NCI-H774 (cell line): ENCODE data around the gene COL20A1.

Experiments
- DNase-seq: peaks from one replicate; lab custom pipeline; 2025; lab: John Stamatoyannopoulos, UW

The COL20A1 gene

GRCh38 chr20:63321148-63321831 lies 28.3 kb downstream of the COL20A1 start:
- no peak for DNase-seq

- DNase-seq: no peak
Measured at GRCh38 chr20:63322146-63322932, 29.4 kb downstream of the COL20A1 start.

- no peak for DNase-seq
Measured at GRCh38 chr20:63322933-63323273, 29.9 kb downstream of the COL20A1 start.

GRCh38 chr20:63323357-63323981 lies 30.5 kb downstream of the COL20A1 start:
- no peak for DNase-seq

GRCh38 chr20:63325021-63325471 lies 32.1 kb downstream of the COL20A1 start:
- no peak for DNase-seq

GRCh38 chr20:63325554-63326313 lies 32.7 kb downstream of the COL20A1 start:
- no peak for DNase-seq

GRCh38 chr20:63326314-63327230 lies 33.6 kb downstream of the COL20A1 start:
- DNase-seq: no peak

- DNase-seq: no peak
Measured at GRCh38 chr20:63327231-63327745, 34.3 kb downstream of the COL20A1 start.

GRCh38 chr20:63328026-63328700 lies 35.2 kb downstream of the COL20A1 start:
- no peak for DNase-seq

GRCh38 chr20:63328718-63329275 lies 35.8 kb downstream of the COL20A1 start:
- no peak for DNase-seq

- DNase-seq: no peak
Measured at GRCh38 chr20:63329331-63330083, 36.5 kb downstream of the COL20A1 start.

- no peak for DNase-seq
Measured at GRCh38 chr20:63330084-63330760, 37.2 kb downstream of the COL20A1 start.

- no peak for DNase-seq
Measured at GRCh38 chr20:63330940-63331339, 38.0 kb downstream of the COL20A1 start.

- no peak for DNase-seq
Measured at GRCh38 chr20:63331741-63332400, 38.9 kb downstream of the COL20A1 start.

- DNase-seq: no peak
Measured at GRCh38 chr20:63332488-63333240, 39.7 kb downstream of the COL20A1 start.

- DNase-seq: no peak
Measured at GRCh38 chr20:63333241-63333836, 40.4 kb downstream of the COL20A1 start.

GRCh38 chr20:63334356-63334755 lies 41.4 kb downstream of the COL20A1 start:
- DNase-seq: no peak
